Dedifferentiated amniotic fluid mesenchymal stem cell (primary cell): Measurements from ENCODE around the gene CYP46A1.

Source experiments
- DNase-seq: peaks from one replicate; pipeline ENCODE4 v3.0.0-alpha.2; 2016; ENCODE audit errors: extremely low spot score

The CYP46A1 gene

GRCh38 chr14:99715266-99716000, 31.3 kb downstream of the CYP46A1 start:
- DNase-seq = no peak

DNA sequence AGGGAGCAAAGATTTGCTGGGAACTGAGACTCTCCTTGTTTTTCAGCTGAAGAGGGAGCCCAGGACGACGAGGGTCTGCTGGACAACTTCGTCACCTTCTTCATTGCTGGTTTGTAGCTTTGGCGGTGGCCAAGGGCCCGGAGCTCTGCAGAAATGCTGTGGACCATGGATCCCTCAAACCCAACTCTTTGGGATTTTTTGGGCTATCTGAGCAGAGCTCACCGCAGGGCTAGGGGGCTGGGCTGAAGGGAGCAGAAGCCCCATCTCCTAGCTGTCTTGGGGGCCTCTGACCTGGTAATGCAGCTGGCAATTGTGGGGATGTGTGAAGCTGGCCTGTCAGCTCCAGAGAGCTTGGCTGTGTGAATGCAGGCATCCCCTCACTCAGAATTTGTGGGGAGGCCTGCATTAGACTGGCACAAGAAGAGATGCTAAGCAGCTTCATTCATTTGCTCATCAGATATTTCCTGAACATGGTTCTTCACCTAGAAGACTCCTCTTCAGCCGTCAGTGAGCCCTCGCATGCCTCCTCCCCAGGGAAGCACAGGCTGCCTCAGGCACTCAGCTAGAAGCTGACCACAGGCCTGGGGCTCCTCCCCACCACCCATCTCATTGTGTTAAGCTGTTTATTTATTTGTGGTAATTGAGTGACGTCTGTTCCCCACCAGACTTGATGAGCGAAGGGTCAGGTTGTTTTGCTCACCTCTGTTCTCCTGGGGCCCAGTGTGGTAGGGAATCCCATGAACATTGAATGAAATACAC, 32.2 kb downstream of the CYP46A1 start:
- DNase-seq = no peak

DNA sequence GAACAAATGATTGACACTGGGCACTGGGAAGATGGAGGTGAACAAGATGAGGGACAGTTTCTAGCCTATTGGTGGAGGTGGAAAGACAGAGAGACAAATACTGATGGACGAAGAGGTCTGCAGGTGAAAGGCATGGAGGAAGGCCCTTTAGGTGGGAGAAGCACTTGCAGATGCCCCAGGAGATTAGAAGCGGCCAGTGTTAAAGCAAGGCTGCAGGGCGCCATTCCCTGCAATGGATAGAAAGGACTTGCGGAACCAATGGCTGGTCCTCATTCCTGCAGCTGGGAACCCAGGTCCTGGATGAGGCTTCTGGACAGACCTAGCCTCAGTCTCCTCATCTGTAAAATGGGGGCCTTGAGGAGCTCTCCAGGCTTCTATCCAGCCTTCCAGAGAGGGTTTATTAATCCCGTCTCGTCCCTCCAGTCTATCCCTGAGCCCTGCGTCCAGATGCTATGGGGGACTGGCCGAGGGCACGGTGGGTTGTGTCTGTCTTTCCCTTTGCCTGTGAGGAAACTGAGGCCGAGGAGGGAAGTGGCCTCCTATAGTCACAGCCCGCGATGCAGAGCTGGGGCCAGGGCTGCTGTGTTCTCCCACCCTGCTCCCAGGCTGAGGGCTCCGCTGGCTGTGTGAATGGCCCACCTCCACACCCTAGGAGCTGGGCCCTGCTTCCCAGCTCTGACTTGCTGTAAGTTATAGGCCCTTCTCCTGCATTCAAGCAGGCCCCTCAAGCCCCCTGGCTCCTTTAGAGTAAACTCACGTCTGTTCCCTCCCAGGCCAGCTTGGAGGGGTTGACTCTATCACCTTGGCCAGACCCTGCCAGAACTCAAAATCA, 33.0 kb downstream of the CYP46A1 start:
- no peak for DNase-seq

DNA sequence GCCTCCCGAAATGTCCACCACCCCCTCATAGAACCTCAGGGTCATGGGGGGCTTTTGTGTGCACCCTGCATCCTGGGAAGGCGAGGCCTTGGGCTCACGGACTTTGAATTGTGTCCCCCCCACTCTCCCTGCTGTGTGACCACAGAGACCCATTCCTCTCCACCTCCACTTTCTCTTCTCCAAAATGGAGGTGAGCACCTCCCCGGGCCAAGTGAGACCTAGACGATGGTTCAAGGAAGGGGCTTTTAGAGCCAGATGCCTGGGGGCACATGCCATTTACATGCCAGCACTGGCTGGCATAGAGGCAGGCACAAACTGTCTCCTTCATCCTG, 33.5 kb downstream of the CYP46A1 start:
- DNase-seq = no peak

DNA sequence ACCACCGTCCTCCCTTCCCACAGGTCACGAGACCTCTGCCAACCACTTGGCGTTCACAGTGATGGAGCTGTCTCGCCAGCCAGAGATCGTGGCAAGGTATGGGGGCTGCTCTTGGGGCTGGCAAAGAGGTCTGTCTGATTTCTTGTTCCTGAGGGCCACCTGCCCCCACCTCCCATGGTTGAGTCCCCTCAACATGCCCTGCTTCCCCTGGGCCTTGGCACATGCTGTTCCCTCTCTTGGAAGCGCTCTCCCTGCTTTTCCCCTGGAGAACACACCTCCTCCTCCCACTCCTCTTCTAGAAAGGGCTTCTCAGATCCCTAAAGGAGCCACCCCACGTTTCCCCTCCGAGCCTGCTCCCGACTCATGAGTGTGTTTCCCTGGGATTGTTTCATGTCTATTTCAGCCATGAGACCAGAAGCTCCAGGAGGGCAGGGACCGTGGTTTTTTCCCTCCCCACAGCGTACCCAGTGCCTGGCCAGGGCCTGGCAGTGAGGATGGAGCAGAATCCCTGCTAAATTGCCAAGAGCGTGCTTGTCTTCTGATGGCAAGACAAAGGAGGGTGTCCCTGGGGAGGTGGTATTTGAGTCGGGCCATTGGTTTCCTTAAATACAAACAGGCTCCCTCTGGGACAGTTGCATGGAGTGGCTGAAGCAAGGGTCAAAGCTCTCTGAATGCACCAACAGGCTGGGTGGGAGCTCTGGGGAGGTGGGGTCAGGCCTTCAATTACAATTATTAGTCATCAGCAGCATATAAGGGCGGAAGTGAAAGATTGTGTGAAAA, 34.1 kb downstream of the CYP46A1 start:
- DNase-seq = no peak

DNA sequence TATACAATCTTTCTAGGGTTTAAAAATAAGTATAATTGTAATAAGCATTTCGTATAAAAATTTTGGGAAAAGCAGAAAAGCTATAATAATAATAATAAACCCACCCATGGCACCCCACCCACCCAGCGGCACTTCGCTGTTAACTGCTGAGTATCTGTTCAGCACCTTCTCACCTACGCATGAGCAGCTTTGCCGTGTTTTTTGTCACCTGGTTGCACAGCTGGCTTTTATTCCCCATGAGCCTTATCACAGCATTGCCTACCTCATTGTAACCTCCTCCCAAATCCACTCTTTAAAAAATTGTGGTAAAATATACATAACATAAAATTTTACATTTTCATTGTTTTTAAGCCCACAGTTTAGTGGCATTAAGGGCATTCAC, 34.7 kb downstream of the CYP46A1 start:
- DNase-seq = no peak

DNA sequence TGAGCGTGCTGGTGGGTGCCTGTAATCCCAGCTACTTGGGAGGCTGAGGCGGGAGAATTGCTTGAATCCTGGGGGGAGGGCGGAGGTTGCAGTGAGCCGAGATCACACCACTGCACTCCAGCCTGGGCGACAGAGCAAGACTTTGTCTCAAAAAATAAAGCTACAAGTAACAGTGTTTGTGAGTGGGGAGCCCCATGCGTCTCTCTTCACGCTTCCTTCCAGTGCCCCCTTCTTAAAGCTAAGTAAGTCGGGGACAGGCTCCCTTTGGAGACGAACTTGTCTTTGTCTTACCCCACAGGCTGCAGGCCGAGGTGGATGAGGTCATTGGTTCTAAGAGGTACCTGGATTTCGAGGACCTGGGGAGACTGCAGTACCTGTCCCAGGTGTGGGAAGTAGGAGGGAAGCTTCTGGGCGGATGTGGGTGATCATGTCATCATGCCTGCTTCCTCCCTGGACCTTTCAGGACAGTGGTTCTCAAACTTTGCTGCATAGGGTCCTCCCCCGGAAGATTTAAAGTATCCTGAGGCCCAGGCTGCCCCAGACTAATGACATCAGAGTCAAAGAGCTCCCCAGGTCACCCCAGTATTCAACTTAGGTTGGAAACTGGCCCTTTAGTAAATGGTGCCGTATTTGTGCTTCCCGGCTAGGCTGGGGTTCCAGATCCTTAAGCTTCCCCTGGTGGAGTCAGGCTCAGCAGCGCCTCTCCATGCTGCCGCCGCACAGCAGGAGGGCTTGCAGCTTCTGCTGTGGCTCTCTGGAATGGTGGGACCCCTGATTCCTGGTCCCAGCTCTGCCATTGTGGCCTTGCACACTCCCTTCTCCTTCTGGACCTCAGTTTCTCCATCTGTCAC, 37.1 kb downstream of the CYP46A1 start:
- DNase-seq = no peak

DNA sequence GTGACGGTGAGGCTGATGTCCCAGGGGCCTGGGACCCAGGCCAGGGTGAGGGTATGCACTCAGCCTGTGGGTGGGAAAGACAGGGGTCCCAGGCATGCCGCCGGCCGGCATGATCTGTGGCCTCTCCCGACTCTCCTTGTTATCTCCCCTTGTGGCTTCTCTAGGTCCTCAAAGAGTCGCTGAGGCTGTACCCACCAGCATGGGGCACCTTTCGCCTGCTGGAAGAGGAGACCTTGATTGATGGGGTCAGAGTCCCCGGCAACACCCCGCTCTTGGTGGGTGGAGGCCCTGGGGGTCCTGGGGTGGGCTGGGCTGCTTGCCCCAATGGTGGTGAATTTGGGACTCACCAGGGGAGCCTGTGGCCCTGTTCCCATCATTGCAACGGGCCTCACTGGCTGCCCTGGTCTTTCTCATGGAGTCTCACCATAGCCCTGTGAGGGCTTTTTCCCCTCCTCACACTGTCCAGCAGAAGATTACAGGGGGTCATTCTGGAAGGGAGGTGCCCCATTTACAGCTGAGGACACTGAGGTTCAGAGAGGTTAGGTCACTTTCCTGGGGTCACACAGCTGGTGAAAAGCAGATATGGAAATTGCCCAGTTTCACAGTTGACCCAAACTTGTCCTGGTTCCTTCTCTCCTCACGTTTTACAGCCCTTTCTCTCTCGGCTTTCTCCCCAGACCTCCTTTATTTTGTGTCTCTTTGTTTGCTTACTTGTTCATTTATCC, 37.9 kb downstream of the CYP46A1 start:
- DNase-seq = no peak

- no peak for DNase-seq
Observed at GRCh38 chr14:99722741-99723140, 38.6 kb downstream of the CYP46A1 start.

DNA sequence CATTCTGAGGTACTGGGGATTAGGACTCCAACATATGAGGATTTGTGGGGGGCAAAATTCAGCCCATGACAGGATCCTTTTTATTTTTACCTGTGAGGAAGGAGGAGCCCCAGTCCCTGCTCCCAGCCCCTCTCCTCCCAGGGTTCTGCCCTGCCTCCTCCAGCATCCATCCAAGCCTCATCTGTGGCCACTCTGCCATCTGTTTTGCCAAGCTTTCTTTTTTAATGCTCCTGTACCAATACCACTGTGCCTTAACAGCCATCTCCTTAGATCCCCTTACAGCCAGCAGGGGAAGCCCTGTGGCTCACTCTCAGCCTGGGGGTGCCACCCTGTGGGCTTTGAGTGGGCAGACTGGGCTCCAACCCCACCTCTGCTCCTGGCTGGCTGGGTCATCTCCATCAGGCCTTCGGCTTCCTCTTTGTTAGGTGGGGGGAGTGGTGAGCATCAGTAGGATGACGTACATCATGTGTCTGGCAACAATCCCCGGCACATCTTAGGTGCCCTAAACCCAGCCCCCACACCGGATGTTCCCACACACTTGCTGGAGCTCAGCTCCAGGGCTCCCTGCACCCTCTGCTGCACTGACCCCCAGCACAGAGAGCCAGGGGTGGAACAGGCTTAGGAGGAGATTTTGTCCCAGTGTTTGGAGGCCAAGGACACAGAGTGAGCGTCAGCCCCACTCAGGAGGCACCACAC, 40.2 kb downstream of the CYP46A1 start:
- DNase-seq = no peak

- DNase-seq = no peak
Observed at GRCh38 chr14:99724939-99725773, 41.1 kb downstream of the CYP46A1 start.

- no peak for DNase-seq
Observed at GRCh38 chr14:99725774-99726537, 41.9 kb downstream of the CYP46A1 start.

DNA sequence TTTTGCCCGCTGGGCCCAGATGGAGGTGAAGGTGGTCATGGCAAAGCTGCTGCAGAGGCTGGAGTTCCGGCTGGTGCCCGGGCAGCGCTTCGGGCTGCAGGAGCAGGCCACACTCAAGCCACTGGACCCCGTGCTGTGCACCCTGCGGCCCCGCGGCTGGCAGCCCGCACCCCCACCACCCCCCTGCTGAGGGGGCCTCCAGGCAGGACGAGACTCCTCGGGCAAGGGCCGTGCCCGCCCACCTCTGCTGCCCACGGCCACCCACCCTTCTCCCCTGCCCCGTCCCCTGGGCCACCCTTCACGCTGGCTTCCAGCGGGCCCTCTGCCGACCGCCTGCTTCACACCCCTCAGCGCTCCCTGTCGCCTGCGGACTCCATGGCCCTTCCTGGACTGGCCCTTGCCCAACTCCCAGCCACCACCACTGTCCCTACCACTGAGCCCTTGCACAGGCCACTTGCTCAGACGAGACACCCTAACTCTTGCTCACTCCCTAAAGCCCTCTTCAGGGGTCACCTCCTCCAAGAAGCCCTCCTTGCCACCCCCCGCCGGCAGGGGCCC, 42.5 kb downstream of the CYP46A1 start:
- DNase-seq = no peak

GRCh38 chr14:99727096-99727870, 43.2 kb downstream of the CYP46A1 start:
- DNase-seq = no peak

DNA sequence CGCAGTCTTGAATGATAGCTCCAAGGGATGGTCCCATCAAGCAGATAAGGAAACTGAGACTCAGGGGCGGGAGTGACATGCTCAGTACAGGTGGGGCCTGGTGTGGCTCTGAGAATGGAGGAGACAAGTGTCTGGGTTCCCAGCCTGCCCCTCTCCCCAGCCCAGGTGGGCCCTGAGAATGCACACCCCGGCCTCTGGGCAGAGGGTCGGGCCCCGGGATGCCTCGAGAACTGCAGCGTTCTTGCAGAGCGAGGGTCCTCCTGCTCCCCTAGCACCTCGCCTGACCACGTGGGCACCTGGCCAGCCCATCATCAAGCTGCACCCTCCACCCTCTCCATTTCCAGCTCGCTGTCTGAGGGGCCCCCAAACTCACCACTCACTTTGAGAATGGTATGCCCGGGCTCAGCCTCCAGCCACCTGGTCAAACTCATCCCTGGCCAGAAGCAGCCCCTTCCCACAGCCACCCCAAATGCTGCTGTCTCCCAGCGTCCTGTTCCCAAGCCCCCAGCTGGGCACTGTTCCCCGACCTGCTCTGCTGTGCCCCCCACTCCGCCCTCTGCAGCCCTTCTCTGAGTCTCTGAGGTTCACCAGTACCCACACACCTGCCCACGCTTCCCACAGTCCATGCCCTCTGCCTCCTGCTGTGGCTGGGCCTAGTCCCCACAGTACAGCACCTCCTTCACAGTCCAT, 44.3 kb downstream of the CYP46A1 start:
- DNase-seq = no peak

DNA sequence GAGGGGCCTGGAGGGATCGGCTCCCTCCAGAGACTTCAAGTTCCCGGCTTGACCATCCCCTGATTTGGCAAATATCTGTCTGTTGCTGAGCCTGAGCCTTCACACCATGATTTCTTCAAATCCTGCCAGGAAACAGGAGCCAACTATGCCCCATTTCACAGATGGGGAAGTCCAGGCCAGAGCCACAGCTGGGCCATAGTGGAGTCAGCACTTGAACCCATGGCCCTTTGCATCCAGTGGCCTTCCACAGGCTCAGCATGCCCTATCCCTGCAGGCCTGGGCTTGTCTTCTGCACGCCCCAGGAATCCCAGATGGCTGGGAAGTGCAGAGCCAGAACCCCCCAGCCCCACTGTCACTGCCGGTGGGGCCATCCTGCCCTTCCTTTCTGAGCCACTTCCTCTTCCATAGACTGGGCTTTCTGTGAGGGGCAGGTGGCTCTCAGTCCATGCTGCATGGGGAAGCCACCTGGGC, 44.9 kb downstream of the CYP46A1 start:
- DNase-seq = no peak
